OCI-LY7 (cell line): ENCODE results near the gene OLFML2B. TPM values are rescaled to one million over a fixed set of nuclear protein-coding genes. Genes with fewer than 3 reads are reported as not detected.
A peak's percentile ranks its signal among the peaks of the same experiment; 100 is the strongest.
"Not testable (repeated sequence)": the region's sequence is repeated elsewhere in the genome, so short reads cannot be mapped to it uniquely, and the experiment has no call there.

Experiments used
- BruUV-seq: library from RNA; stranded (reverse); fragments of 400-500 nt; replicated peaks from 2 replicates; lab custom pipeline; 2021; lab: Mats Ljungman, UMichigan
- CTCF ChIA-PET: fragments of 300-600 bp; sonication (Branson Sonifier 250); formaldehyde crosslinking; loops from one replicate; lab custom pipeline; 2022; ENCODE audit warnings: antibody characterized with exemption; ENCODE audit not compliant: unreplicated experiment; lab: Charles Lee
- POLR2A ChIA-PET: fragments of 300-600 bp; sonication (Branson Sonifier 250); formaldehyde crosslinking; loops from one replicate; lab custom pipeline; 2022; ENCODE audit warnings: antibody characterized with exemption; lab: Charles Lee
- DNase-seq: peaks from one replicate; pipeline ENCODE4 v3.0.0-alpha.2; 2015; ENCODE audit warnings: low spot score
- H2AFZ ChIP-seq: fragments of 200-600 bp; sonication (generic), shearing (Covaris generic); 2 replicates; pipeline ENCODE4 v1.6.1; 2014; ENCODE audit warnings: mild to moderate bottlenecking, antibody characterized with exemption, low read length, moderate library complexity
- H3K27ac ChIP-seq: fragments of 200-600 bp; sonication (generic); 2 replicates; pipeline ENCODE4 v1.5.1; 2014; ENCODE audit warnings: mixed run types, low read depth, mild to moderate bottlenecking, moderate library complexity, low read length, inconsistent platforms; ENCODE audit not compliant: poor library complexity, severe bottlenecking
- H3K36me3 ChIP-seq: fragments of 200-600 bp; sonication (generic); 2 replicates; pipeline ENCODE4 v1.6.1; 2014; ENCODE audit warnings: mild to moderate bottlenecking, antibody characterized with exemption, low read length, moderate library complexity, mixed read lengths; ENCODE audit not compliant: insufficient read depth
- H3K4me1 ChIP-seq: fragments of 200-600 bp; sonication (generic); 2 replicates; pipeline ENCODE4 v1.5.1; 2014; ENCODE audit warnings: mild to moderate bottlenecking, low read length; ENCODE audit not compliant: insufficient read depth, poor library complexity, severe bottlenecking
- H3K4me2 ChIP-seq: fragments of 200-600 bp; sonication (generic); 2 replicates; pipeline ENCODE4 v1.6.1; 2014; ENCODE audit warnings: mild to moderate bottlenecking, low read length
- H3K4me3 ChIP-seq: fragments of 200-600 bp; sonication (generic); 2 replicates; pipeline ENCODE4 v1.5.1; 2014; ENCODE audit warnings: mild to moderate bottlenecking, low read depth, low read length; ENCODE audit not compliant: poor library complexity, severe bottlenecking
- H3K79me2 ChIP-seq: fragments of 200-600 bp; sonication (generic); 2 replicates; pipeline ENCODE4 v1.6.1; 2016; ENCODE audit warnings: low read depth, mild to moderate bottlenecking, low read length, moderate library complexity, mixed read lengths; ENCODE audit not compliant: insufficient read depth
- H3K9me2 ChIP-seq: fragments of 200-600 bp; sonication (generic); 2 replicates; pipeline ENCODE4 v1.6.1; 2016; ENCODE audit warnings: mild to moderate bottlenecking, low read length, mixed read lengths; ENCODE audit not compliant: insufficient read depth
- H3K9me3 ChIP-seq: fragments of 200-600 bp; sonication (generic); 2 replicates; pipeline ENCODE4 v1.6.1; 2014; ENCODE audit warnings: mild to moderate bottlenecking, mixed run types, low read length, mixed read lengths
- H4K20me1 ChIP-seq: fragments of 200-600 bp; sonication (generic); 2 replicates; pipeline ENCODE4 v1.6.1; 2014; ENCODE audit warnings: mild to moderate bottlenecking, antibody characterized with exemption, low read length, moderate library complexity, mixed read lengths; ENCODE audit not compliant: insufficient read depth
- CTCF ChIP-seq: fragments of 200-600 bp; sonication (generic); conservative IDR thresholded peaks from 2 replicates; pipeline ENCODE4 v1.5.1; 2014; ENCODE audit warnings: mild to moderate bottlenecking, antibody characterized with exemption, low read length, moderate library complexity, mixed read lengths
- EZH2phosphoT487 ChIP-seq: fragments of 200-600 bp; sonication (generic); IDR thresholded peaks from 2 replicates; pipeline ENCODE4 v1.6.1; 2018; ENCODE audit warnings: low read depth, borderline replicate concordance, mild to moderate bottlenecking, mixed run types, antibody characterized with exemption, low read length, moderate library complexity, mixed read lengths
- intact Hi-C: fragments of 100-400 bp; cut with micrococcal nuclease; formaldehyde crosslinking; loops from one replicate; pipeline ENCODE4 v1.10.0; 2022; ENCODE audit not compliant: unreplicated experiment
- total RNA-seq, 2 experiments: library from RNA; depleted of rRNA in 1 of 2; stranded (reverse); fragments of >200 nt in 1 of 2; shearing (Covaris generic) in 1 of 2; gene quantifications; 2 replicates each; pipeline ENCODE4 v1.2.3, GENCODE V29; 2014 to 2022

Gene OLFML2B
- total RNA-seq, 2 experiments from 2014 or later, result not detected

GRCh38 chr1:162056043-162056442, 32.4 kb upstream of the OLFML2B start:
- intact Hi-C loops, result loop anchor here (2.0 to 5.0 kb wide), 2 partner anchors 221 to 337 kb away; no protein-coding TSS in a partner anchor
- ChIA-PET CTCF (interaction anchor here (0.5 to 0.9 kb wide), 2 partner anchors 15 to 206 kb away, joined by 3 read pairs; no protein-coding TSS in a partner anchor), POLR2A (no interaction called here)
- no peaks in the 10 kb centered on the region for H3K4me1 ChIP-seq
- H3K36me3 ChIP-seq, result no peaks in the 10 kb centered on the region
- no peaks in the 10 kb centered on the region for H3K9me2 ChIP-seq
- DNase-seq, result peak; percentile 39
- H3K9me3 ChIP-seq, result no peaks in the 10 kb centered on the region
- no peaks in the 10 kb centered on the region for H4K20me1 ChIP-seq
- no peak overlapping the region for H3K4me3 ChIP-seq
- BruUV-seq, result no TSS peak
- TF ChIP-seq EZH2phosphoT487, result no peak
- TF ChIP-seq CTCF, result peak; percentile 81
- no peaks in the 10 kb centered on the region for H3K79me2 ChIP-seq
- no peak overlapping the region for H3K4me2 ChIP-seq
- H3K27ac ChIP-seq, result no peak overlapping the region
- no peak overlapping the region for H2AFZ ChIP-seq

GRCh38 chr1:162055062-162055461, 31.4 kb upstream of the OLFML2B start:
- Histone ChIP-seq H3K4me1 (no peaks in the 10 kb centered on the region), H3K4me2 (no peak overlapping the region), H4K20me1 (no peaks in the 10 kb centered on the region), H3K36me3 (no peaks in the 10 kb centered on the region), H3K9me3 (no peaks in the 10 kb centered on the region), H3K79me2 (no peaks in the 10 kb centered on the region), H3K4me3 (no peak overlapping the region), H2AFZ (no peak overlapping the region), H3K27ac (no peak overlapping the region), H3K9me2 (no peaks in the 10 kb centered on the region)
- POLR2A ChIA-PET, result no interaction called here
- no peak for DNase-seq
- CTCF ChIA-PET, result no interaction called here
- no peak for TF ChIP-seq EZH2phosphoT487
- TF ChIP-seq CTCF, result no peak
- intact Hi-C loops, result loop anchor here (5.0 kb wide), 1 partner anchor 222 kb away; no protein-coding TSS in a partner anchor
- no TSS peak for BruUV-seq

GRCh38 chr1:162053949-162054348, 30.3 kb upstream of the OLFML2B start:
- H4K20me1 ChIP-seq, H3K36me3 ChIP-seq, H3K79me2 ChIP-seq, POLR2A ChIA-PET, CTCF ChIA-PET, BruUV-seq, intact Hi-C loops, H3K4me3 ChIP-seq, H3K4me2 ChIP-seq, H2AFZ ChIP-seq, DNase-seq, H3K4me1 ChIP-seq, H3K9me2 ChIP-seq, H3K27ac ChIP-seq, H3K9me3 ChIP-seq: not testable (repeated sequence)
